Stomach (tissue), 9 donors: ENCODE data around the gene RBMS3. TPM values are rescaled to one million over a fixed set of nuclear protein-coding genes. Genes with fewer than 3 reads are reported as not detected.
A peak's percentile ranks its signal among the peaks of the same experiment; 100 is the strongest.

Experiments
- DNase-seq, 2 donors: peaks; one replicate each; pipeline versions ENCODE4 v3.0.0 to v3.0.0-alpha.2; 2013 to 2019
- H3K27ac ChIP-seq, 5 donors: fragments of 200-600 bp in 4 of 5; sonication (generic) in 4 of 5; one replicate each; pipeline ENCODE4 v1.5.1; 2013 to 2019; ENCODE audit warnings: mild to moderate bottlenecking in 1 of 5, moderate library complexity in 1 of 5
- H3K27me3 ChIP-seq, 3 donors: fragments of 200-600 bp; sonication (generic); one replicate each; pipeline ENCODE4 v1.5.1; 2017 to 2019; ENCODE audit warnings: mixed run types in 1 of 3
- H3K36me3 ChIP-seq, 4 donors: fragments of 200-600 bp; sonication (generic); 1 replicate in 3 of 4; 2 replicates in 1 of 4; pipeline ENCODE4 v1.5.1; 2016 to 2019
- H3K4me1 ChIP-seq, 4 donors: fragments of 200-600 bp; sonication (generic); one replicate each; pipeline ENCODE4 v1.5.1; 2016 to 2019
- H3K4me3 ChIP-seq, 4 donors: fragments of 200-600 bp; sonication (generic) in 3 of 4; one replicate each; pipeline ENCODE4 v1.5.1; 2016 to 2019; ENCODE audit warnings: mild to moderate bottlenecking in 1 of 4
- H3K9me3 ChIP-seq, 4 donors: fragments of 200-600 bp; sonication (generic); one replicate each; pipeline ENCODE4 v1.5.1; 2016 to 2019
- CTCF ChIP-seq, 7 experiments: fragments of 450-650 bp in 4 of 7; fragments of 200-600 bp in 3 of 7; sonication (generic) in 3 of 7; IDR thresholded peaks; one replicate each; pipeline ENCODE4 v1.5.1; 2016 to 2019; ENCODE audit warnings: antibody characterized with exemption in 7 of 7, control low read depth in 2 of 7, mild to moderate bottlenecking in 1 of 7
- EP300 ChIP-seq: sonication (generic); formaldehyde crosslinking; IDR thresholded peaks from one replicate; pipeline ENCODE4 v1.6.1; 2017; ENCODE audit warnings: antibody characterized with exemption
- POLR2A ChIP-seq, 4 donors: fragments of 450-650 bp; IDR thresholded peaks; one replicate each; pipeline ENCODE4 v1.6.1; 2016; ENCODE audit warnings: antibody characterized with exemption in 4 of 4, control low read depth in 2 of 4, mild to moderate bottlenecking in 1 of 4, moderate library complexity in 1 of 4
- POLR2AphosphoS5 ChIP-seq, 3 donors: sonication (generic); formaldehyde crosslinking; IDR thresholded peaks; one replicate each; pipeline ENCODE4 v1.6.1; 2016; ENCODE audit warnings: antibody characterized with exemption in 3 of 3
- WGBS, 5 donors: extraction: QIAGEN DNeasy Blood & Tissue Kit in 3 of 5; methylation state at CpG; one replicate each; pipeline versions ENCODE4 v1.1.5 to v1.1.7; 2013 to 2018; 5-methylcytosine and 5-hydroxymethylcytosine counted together
- intact Hi-C: fragments of 100-400 bp; cut with DNase I; formaldehyde crosslinking; loops from one replicate; pipeline ENCODE4 v1.15.1; 2023; ENCODE audit warnings: low total_unique reads
- polyA plus RNA-seq, 3 donors: library from polyadenylated mRNA; stranded (reverse); fragments of 200-250 nt; gene quantifications; one replicate each; pipeline ENCODE4 v1.2.3, GENCODE V29; 2013
- total RNA-seq, 5 donors: library from RNA; depleted of rRNA; stranded (reverse); fragments of >200 nt; gene quantifications; one replicate each; pipeline versions ENCODE4 v1.1.0 to v1.2.3, GENCODE V29; 2014 to 2016
- donor health status: healthy with polysubstance abuse.
- donor health status: Bipolar disorder and iron deficiency.
- donor health status: healthy.

Gene RBMS3
- total and polyA plus RNA-seq, 8 donors: 2.0 to 103 (median 16.0) TPM

- no peak for DNase-seq
- no peak overlapping the region for H3K27ac ChIP-seq
- no peaks in the 10 kb centered on the region for H3K27me3 ChIP-seq
- no peaks in the 10 kb centered on the region for H3K36me3 ChIP-seq
- 89 to 96% (median 95%) methylated on average over 2 of the region's 2 CpGs for WGBS, 5 donors
- TF ChIP-seq POLR2A (IDR thresholded peaks at IDR 0.05) (no peak), POLR2AphosphoS5 (IDR thresholded peaks at IDR 0.05) (no peak), EP300 (no peak), CTCF (IDR thresholded peaks at IDR 0.05) (no peak)
- no peaks in the 10 kb centered on the region for H3K9me3 ChIP-seq
- intact Hi-C loops: no loop called here
- no peak overlapping the region for H3K4me3 ChIP-seq
- H3K4me1 ChIP-seq: peaks cover 0 to 35% (median 16%) of the 10 kb centered on the region in 4 donors
These were observed 409.9 kb downstream of the RBMS3 start for GRCh38 chr3:29690686-29691353.

- Histone ChIP-seq H3K9me3 (no peaks in the 10 kb centered on the region), H3K4me3 (no peak overlapping the region), H3K36me3 (no peaks in the 10 kb centered on the region), H3K27me3 (no peaks in the 10 kb centered on the region), H3K27ac (peak overlapping the region in 4 of 5 donors; percentile 3 to 77 (median 58)), H3K4me1 (peaks cover 0 to 62% (median 20%) of the 10 kb centered on the region in 4 donors)
- TF ChIP-seq EP300 (no peak), CTCF (IDR thresholded peaks at IDR 0.05) (no peak), POLR2AphosphoS5 (IDR thresholded peaks at IDR 0.05) (peak in 2 of 3 donors; percentile 43 to 48)
- 45 to 89% (median 51%) methylated on average over 1 of the region's 1 CpG for WGBS, 5 donors
- DNase-seq: peak in 1 of 2 donors; percentile 45
- intact Hi-C loops: no loop called here
These were observed 413.0 kb downstream of the RBMS3 start for GRCh38 chr3:29693863-29694262.

- TF ChIP-seq EP300: no peak
- H3K9me3 ChIP-seq: no peaks in the 10 kb centered on the region
- no peak for DNase-seq
- H3K4me1 ChIP-seq: peaks cover 0 to 62% (median 20%) of the 10 kb centered on the region in 4 donors
- peak overlapping the region in 4 of 5 donors; percentile 3 to 77 (median 58) for H3K27ac ChIP-seq
- intact Hi-C loops: no loop called here
- 73 to 91% (median 77%) methylated on average over 2 of the region's 2 CpGs for WGBS, 5 donors
- H3K36me3 ChIP-seq: no peaks in the 10 kb centered on the region
- H3K27me3 ChIP-seq: no peaks in the 10 kb centered on the region
- no peak overlapping the region for H3K4me3 ChIP-seq
These were observed 413.5 kb downstream of the RBMS3 start for GRCh38 chr3:29694331-29694730.

GRCh38 chr3:29694783-29695182, 413.9 kb downstream of the RBMS3 start:
- peak in 1 of 2 donors; percentile 56 for DNase-seq
- Histone ChIP-seq H3K9me3 (no peaks in the 10 kb centered on the region), H3K4me1 (peaks cover 0 to 62% (median 20%) of the 10 kb centered on the region in 4 donors), H3K36me3 (no peaks in the 10 kb centered on the region), H3K27ac (peak overlapping the region in 4 of 5 donors; percentile 32 to 81 (median 76)), H3K4me3 (no peak overlapping the region), H3K27me3 (no peaks in the 10 kb centered on the region)
- 69 to 100% (median 90%) methylated on average over 1 of the region's 1 CpG for WGBS, 5 donors
- intact Hi-C loops: no loop called here
- TF ChIP-seq EP300 (no peak), POLR2AphosphoS5 (IDR thresholded peaks at IDR 0.05) (peak in 2 of 3 donors; percentile 73 to 84), CTCF (IDR thresholded peaks at IDR 0.05) (no peak), POLR2A (IDR thresholded peaks at IDR 0.05) (no peak)

- peaks cover 0 to 61% (median 20%) of the 10 kb centered on the region in 4 donors for H3K4me1 ChIP-seq
- H3K4me3 ChIP-seq: no peak overlapping the region
- WGBS, 5 donors: 77 to 93% (median 90%) methylated on average over 1 of the region's 1 CpG
- no peaks in the 10 kb centered on the region for H3K36me3 ChIP-seq
- no peaks in the 10 kb centered on the region for H3K27me3 ChIP-seq
- H3K27ac ChIP-seq: peak overlapping the region in 4 of 5 donors; percentile 32 to 81 (median 76)
- intact Hi-C loops: no loop called here
- DNase-seq: no peak
- no peaks in the 10 kb centered on the region for H3K9me3 ChIP-seq
- no peak for TF ChIP-seq CTCF (IDR thresholded peaks at IDR 0.05)
- TF ChIP-seq POLR2AphosphoS5 (IDR thresholded peaks at IDR 0.05): no peak
- TF ChIP-seq POLR2A (IDR thresholded peaks at IDR 0.05): no peak
- TF ChIP-seq EP300: no peak
These were observed 414.3 kb downstream of the RBMS3 start for GRCh38 chr3:29695201-29695600.
